ENCODE measurements around the gene CUL7.

Gene CUL7

DNA sequence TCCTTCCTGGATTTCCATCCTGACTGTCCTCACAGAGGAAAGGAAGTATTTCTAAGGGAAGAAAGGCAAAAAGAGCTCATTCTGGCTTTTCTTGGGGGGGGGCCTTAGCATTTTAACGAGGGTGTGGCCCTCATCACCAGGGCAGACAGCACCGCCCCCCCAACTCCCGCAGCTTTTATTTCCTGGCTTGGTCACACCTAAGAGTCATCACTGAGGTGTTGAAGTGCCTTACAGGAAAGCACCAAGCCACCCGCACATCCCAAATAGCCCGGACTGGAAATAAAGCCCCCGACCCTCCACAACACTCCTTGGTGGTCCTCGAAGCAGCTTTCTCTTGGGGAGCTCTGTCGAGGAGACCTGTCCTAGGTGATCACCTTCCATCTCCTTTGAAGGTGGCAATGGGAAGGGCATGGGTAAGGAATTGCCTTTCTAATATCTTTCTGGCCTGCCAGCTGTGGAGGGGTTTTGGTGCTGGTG, 23.7 kb upstream of the CUL7 start:
- no peak for DNase-seq (ENCODE audit: low read depth in 2 of 2)

DNA sequence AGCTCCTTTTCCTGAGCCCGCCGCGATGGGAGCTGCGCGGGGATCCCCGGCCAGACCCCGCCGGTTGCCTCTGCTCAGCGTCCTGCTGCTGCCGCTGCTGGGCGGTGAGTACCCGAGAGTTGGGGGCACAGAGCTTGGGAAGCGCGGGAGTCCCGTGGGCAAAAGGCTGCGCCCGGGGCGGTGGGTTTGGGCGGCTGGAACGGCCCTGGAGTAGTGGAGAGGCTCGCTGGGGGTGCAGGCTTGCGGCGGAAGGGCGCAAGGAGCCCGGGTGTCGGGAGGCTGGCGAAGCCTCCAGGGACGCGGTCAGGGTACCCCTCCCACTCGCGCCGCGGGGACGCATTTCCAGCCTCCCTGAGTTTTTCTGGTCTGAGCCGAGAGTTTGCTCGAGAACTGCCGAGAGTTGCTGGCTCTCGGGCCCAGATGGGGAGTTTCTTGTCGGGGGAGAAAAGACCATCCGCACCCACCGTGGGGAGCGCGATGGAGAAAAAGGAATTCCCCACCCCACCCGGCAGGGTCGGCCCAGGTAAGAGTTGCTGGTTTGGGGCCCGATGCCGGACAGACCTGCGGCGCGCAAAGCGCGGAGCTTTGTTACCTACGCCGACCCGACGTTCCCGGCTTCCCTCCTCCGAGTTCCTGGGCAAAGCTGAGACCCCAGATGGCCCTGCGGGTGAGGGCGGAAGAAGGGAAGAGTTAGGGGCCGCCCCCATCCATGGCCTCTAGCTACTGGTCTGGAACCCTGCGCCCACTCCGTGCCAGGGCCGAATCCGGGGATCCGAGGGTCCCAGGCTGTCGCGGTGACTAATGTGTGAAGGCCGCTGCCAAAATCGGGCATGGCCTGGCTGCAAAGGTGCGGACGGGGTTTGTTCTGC, 23.0 kb upstream of the CUL7 start:
- no peak for DNase-seq (ENCODE audit: low read depth in 2 of 2)

DNA sequence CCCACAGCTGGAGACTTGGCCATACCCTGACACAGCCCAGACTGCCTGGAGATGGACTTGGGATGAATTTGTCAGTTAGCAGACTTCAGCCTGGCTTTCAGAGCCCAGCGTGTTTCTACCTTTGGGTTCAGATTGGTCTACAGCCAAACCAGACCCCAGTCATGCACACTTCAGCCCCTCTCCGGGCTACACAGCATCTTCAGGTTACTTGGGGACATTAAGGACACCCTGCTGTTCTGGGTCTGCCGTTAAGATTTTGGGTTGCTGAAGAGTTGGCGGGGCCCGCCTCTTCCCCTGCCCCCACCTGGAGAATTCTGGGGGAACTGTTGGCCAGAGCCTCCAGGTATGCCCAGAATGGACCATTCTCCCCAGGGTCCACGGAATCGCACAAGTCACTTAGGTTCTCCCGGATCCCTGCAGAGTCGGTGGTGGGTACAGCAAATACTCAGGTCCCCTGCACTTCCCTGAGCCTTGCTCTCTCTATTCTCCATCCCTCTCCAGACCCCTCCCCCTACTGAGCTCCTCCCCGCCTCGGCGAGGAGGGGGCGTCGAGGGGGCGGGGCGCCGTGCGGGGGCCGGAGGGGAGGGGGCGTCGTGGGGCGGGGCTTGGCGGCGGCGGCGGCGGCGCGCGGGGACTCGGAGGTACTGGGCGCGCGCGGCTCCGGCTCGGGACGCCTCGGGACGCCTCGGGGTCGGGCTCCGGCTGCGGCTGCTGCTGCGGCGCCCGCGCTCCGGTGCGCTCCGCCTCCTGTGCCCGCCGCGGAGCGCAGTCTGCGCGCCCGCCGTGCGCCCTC, 22.2 kb upstream of the CUL7 start, which contains the start of gene PTK7:
PTK7 (plus strand) TSS at position 645 of the 794 bp plus-strand sequence. CDS start 175 bp downstream, outside the sequence.
- DNase-seq (ENCODE audit: low read depth in 2 of 2): no peak

DNA sequence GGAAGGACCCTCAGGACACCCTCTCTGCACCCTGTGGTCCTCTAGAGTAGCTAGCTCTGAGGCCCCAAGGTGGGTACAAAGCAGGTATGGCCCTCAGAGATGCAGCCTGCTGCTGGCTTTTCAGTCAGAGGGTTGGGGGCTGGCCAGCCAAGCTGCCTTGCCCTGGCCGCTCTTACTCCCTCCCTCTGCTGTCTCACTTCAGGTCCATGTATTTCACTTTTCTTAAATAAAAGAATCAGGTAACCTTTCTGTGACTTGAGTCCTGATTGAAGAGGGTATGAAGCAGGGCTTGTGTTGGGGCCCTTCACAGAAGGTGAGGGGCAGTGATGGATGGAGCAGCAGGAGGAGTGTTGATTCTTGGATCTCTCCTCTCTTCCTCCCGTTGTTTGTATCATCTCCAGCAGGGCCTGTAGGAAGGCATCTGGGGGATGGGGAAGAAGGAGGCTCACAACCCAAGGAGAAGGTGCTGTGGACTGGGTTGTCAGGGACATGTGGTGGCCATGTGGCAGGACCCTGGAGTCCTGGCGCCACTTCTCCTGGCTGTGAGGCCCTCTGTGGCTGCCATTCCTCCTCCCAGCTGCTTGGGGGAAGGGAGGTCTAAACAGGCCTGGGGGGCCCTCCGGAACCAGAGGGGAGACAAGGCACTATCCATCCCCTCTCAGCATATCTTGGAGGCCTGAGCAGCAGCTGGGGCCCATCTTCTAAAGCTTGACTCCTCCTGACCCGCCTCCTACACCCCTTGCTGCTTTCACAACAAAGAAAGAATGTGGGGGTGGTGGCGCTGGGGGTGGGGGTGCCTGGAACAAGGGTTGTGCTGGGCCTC, 21.4 kb upstream of the CUL7 start:
- no peak for DNase-seq (ENCODE audit: low read depth in 2 of 2)

DNA sequence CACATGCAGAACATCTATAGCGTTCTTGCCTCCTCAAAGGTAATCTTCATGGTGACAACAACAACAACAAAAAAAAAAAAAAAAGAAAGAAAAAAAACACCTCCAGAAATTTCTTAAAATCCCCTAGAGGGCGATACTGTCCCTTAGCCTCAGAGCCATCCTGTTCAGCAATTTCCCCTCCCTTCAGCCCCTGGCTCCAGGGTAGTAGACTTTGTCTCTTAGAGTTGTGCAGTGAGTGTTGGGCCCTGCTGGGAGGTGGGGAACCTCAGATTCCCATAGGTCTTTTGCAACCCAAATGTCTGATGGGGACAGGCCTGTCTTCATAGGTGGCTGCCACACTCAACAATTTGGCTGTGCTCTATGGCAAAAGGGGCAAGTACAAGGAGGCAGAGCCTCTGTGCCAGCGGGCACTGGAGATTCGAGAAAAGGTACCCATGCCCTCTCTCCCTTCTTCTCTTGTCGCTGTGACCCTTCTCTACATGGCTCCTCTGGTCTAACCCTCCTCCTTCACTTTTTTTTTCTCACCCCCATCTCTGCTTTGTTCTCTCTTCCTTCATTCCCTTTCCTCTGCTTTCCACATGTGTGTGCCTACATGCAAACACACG, 16.5 kb upstream of the CUL7 start:
- no peak for DNase-seq (ENCODE audit: low read depth in 2 of 2)

DNA sequence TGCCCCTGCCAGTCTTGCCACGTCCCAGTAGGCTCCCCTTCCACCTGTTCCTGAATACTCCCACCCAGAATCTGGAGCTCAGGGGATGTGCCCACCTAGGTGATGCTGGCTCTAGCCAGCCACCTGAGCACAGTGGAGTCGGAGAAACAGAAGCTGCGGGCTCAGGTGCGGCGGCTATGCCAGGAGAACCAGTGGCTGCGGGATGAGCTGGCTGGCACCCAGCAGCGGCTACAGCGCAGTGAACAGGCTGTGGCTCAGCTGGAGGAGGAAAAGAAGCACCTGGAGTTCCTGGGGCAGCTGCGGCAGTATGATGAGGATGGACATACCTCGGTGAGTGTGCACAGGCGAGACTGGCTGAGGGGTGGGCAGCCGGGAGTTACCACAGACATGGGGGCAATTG, 9.2 kb upstream of the CUL7 start:
- DNase-seq (ENCODE audit: low read depth in 2 of 2): no peak

DNA sequence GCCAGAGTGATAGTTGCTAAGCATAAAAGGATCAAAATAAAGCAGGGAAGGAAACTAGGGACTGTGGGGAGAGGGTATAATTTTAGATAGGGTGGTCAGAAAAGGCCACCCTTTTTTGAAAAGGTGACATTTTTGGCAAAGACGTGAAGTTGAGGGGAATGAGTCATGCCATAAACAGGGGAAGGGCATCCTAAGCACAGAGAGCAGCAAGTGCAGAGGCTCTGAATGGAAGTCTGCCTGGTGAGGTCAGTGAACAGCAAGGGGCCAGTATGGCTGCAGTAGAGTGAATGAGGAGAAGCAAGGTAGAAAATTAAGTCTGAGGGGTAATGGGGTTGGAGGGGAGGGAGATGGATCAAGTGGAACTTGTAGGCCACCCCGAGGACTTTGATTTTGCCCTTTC, 8.2 kb upstream of the CUL7 start:
- no peak for DNase-seq (ENCODE audit: low read depth in 2 of 2)

DNA sequence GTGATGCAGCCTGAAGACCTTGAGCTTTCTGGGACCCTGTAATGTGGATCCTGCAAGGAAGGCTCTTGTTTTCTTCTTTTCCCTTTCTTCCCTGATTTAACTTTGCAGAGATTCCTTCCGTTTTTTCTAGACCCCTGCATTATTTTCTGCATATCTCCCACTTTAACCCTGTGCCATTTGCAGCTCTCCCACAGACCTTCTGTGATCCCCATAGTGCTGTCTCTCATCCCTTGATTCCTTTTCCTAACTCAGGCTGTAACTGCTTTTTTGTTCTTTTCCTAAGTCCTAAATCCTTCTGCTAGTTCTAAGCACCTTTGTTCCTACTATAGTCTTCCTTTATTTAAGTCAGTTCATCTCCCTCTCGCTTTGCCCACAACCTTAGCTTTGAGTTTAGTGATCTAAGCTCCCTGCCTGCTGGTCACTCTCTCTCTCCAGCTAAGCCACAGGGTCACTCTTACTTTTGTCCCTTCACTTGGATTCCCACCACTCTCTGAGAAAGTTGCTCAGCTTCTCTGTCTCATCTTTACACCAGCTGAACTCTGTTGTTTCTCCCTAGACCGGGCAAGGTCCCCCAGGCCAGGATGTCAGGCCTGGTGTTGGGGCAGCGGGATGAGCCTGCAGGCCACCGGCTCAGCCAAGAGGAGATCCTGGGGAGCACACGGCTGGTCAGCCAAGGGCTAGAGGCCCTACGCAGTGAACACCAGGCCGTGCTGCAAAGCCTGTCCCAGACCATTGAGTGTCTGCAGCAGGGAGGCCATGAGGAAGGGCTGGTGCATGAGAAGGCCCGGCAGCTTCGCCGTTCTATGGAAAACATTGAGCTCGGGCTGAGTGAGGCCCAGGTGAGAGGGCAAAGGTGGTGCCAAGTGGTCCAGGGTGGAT, 7.3 kb upstream of the CUL7 start:
- no peak for DNase-seq (ENCODE audit: low read depth in 2 of 2)

DNA sequence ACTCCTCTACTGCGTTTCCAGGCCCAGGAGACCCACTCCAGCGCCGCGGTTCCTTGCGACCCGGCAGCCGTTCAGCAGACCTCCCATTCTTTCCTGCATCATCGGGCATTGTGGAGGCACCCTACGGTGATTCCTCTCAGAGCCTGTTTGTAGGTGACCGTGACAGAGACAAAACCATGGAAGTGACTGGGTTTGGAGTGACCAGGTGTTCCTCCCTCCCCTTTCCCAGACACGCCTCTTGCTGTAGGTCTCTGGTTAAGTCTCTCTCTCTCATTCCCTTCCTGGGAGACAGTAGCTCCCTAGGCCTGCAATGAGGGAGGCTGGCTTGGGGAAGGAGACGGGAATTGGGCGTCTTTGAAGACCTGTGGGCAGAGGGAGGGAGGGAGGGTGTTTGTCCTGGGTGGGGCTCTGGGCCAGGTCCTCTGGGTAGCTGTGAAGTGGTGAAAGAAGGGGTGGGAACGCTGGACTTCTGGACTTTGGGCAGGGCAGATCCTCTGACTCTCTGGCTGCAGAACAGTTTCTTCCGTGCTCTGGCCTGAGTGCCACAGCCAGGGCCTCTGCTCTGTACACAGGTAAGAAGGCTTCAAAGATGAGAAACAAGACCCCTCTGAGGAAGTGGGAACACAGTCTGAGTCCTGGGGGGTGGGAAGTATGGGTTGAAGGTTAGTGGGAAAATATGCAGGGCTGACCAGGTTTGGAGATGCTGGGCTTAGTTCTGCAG, 6.5 kb upstream of the CUL7 start:
- DNase-seq (ENCODE audit: low read depth in 2 of 2): no peak

DNA sequence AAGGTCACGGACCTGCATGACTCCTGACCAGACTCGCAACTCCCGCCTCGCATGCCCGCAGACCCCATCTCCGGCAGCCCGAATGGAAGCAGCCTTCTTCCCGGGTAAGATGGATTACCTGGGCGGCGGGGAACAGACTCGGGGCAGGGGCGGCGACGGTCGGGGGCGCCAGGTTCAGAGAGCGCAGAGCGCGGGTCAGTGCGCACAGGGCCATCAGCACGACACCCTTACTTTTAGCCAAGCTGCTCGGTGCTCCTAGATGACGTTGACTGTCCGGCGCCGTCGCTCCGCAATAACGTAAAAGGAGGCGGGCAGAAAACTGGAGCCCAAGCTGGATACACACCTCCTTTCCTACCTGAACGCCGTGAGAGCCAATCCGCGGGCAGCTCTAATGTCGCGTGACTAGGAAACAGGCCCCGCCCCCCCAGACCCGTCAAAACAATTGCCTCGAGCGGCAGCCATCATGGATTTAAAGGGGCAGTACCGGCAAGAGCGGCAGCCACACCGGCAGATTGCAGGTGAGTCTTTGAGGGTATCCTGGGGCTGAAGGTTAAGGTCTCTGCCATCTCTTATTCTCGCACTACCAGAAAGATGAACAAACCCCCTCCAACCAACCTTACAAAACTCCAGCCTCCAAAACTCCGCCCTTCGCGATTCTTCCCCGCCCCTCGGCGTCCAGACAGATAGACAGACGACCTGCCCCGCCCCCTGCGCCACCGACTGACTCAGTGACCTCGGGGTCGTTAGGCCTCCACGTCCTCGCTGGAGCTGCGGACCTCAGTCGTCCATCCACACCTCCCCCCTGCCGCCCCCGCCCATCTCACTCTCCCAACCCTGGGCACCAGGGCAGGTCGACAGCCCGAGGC, 5.8 kb upstream of the CUL7 start, which contains the start of the genes KLC4 and MRPL2:
KLC4 (plus strand) TSS at position 464 of the 866 bp plus-strand sequence. CDS start 1,705 bp downstream, outside the sequence.
MRPL2 (minus strand) TSS at position 267 of the 866 bp plus-strand sequence; CDS start at position 214, 53 bp downstream.
- peak; percentile 97 for DNase-seq (ENCODE audit: low read depth in 2 of 2)

DNA sequence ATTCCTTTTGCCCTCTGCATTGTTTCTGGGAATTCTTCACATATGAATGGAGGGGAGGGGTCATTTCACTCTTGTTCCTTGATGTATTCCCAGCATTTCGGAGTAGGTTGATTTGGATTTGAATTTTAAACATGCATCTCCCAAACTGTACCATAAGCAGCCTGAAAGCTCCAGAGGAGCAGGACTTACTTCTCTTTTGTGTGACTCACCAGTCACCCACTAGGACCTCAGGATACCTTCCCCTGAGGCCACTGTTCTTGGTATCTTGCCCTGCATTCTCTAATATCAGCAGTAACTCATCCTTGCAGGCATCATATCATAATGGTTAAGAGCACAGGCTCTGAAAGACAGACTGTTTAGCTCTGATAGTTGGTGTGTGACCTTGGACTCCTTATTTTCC, 4.9 kb upstream of the CUL7 start:
- no peak for DNase-seq (ENCODE audit: low read depth in 2 of 2)

DNA sequence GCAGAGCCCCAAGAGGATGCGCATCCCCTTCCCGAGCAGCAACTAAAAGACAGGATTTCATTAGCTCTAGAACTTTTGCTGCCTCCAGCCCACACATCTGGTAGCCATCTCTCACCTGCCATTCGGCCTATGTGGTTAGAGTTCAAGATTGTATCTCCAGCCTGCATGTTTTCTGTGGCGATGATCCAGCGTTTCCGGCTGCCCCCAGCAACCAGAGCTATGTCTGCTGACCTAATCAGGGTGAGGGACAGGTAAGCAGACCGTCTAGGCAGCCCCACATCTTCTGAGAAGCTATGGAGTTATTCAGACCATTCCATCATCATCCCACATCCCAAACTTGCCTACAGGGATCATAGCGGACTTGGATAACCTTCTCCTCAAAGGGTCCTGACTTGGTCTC, 2.3 kb upstream of the CUL7 start:
- no peak for DNase-seq (ENCODE audit: low read depth in 2 of 2)

DNA sequence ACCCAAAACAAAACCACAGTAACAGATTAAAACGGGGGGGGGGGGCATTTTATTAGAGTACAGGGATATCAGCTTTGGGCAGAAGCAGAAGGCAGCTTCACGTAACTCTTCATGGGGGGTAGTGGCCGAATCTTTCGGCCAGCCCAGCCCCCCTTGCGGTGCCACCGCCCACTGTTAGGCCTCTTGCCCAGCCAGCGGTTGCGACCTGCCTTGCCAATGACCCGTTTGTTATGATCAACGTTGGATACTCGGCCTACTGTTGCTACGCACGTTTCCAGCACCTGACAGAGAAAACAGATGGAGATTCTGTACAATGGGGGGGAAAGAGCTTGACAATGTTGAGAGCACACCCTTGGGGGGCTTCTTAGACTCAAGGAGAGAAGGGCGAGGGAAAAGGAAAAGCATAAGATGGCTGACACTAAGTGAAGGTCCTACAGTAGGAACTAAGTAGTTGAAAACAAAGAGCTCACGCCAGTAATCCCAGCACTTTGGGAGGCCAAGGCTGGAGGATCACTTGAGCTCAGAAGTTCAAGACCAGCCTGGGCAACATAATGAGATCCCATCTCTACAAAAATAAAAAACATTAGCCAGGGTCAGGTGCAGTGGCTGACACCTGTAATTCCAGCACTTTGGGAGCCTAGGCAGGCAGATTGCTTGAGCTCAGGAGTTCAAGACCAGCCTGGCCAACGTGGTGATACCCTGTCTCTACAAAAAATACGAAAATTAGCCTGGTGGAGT, 724 bp upstream of the CUL7 start:
- DNase-seq (ENCODE audit: low read depth in 2 of 2): no peak

DNA sequence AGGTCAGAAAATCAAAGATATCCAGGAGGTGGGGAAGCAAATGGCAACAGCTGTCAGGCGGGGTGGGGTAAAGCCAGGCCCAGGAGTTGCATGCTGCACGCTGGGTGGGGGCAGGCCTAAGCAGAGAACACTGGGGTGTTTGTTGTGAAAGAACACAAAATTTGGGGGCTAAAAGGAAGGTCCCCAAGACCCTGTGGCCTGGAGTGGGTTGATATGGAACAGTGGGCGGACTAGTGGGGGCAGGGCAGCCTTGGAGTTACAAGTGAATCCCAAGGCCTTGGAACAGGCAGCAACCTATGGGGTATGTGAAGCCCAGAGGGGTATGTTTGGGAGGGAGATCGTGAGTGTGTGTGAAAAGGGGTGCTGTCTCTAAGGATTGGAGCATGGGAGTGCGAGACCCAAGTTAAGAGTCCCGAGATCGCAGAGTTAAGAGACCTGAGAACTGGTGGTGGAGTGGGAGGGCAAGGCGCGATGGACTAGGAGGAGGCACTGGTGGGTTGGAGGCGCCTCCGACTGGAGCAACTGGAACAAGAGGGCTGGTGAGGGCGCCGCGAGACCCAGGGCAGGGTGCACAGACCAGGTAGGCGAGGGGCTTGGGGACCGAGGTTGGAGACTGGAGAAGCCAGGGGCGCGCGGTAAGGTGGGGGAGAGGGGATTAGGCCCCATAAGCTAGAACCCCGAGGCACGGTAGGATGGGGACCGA, 658 bp downstream of the CUL7 start:
- DNase-seq (ENCODE audit: low read depth in 2 of 2): no peak

DNA sequence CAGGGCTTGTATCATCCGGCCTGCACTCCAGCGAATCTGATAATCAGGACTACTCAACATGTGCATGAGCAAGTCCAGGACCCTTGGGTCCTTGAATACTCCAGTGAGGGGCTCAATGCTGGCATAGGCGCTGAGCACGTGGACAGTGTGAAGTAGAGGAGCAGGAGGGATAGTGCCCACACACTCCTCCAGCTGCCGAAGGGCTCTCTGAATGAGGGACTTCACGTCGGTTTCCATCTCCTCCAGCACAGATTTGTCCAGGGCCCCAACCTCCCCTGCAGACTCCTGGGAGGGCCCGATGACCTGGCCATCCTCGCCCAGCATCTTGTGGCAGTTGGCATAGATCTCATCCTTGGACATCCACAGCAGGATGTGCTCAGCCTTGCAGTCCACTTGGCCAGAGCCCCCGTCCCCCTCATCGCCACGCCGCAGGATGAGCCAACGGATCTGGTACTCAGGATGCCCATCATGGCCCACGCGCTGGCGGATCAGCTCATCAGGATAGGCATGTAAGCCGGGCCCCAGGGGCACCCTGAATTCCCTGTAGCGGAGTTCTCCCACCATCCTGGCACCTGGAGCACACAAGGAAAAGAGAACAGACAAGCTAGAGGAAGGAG, 1.3 kb downstream of the CUL7 start:
- no peak for DNase-seq (ENCODE audit: low read depth in 2 of 2)

DNA sequence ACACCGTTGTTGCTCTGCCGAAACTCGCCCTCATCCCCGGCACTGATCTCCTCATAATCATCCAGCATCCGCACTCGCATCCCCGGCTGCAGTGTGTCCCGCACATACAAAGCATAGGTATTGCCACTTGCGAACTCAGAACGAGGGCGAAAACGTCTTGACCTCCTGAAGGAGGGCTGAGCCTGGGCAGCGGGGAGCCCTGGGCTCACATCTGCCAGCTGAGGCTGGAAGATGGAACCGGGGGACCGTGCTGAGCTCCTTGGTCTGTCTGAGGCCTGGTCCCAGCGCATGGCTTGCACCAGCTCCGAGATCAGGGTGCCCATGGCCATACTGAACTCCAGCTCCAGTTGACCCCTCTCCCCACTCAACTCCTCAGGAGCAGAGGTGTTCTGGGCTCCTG, 2.7 kb downstream of the CUL7 start:
- DNase-seq (ENCODE audit: low read depth in 2 of 2): no peak

DNA sequence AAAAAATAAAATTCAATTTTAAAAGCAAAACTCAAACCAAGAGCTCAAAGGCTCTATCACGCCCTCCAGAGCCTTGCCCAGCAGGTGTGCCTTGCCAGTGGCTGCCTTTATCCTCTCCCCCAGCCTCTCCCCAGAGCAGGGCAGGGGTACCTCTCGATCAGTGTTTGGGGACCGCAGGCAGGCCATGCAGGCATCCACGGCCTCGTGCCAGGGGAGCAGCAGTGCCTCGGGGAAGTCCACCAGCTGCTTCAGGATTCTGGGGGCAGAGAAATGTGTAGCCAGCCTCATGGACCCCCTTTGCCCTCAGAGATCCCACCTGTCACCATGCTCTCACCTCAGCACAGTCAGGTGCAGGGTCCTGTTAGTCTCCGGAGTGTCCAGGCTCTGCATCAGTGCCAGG, 5.7 kb downstream of the CUL7 start:
- DNase-seq (ENCODE audit: low read depth in 2 of 2): no peak

Data from stimulated activated CD4-positive, alpha-beta T cell treated with anti-CD3 and anti-CD28 coated beads, Interleukin-4, amount 100 ng/mL, for 48 hours (primary cell).